Stimulated activated CD8-positive, alpha-beta memory T cell treated with anti-CD3 and anti-CD28 coated beads, Interleukin-7, amount 100 ng/mL, for 4 hours (primary cell): ENCODE data around the gene ITGA6.

Source experiments
- DNase-seq, 2 donors: peaks; one replicate each; pipeline ENCODE4 v3.0.0-alpha.2; 2020; ENCODE audit warnings: low read depth in 2 of 2

ITGA6 gene

GRCh38 chr2:172416447-172417058 is 10.8 kb upstream of the ITGA6 start:
- DNase-seq, result no peak

GRCh38 chr2:172420216-172420615 is 7.2 kb upstream of the ITGA6 start:
- DNase-seq, result no peak

GRCh38 chr2:172423160-172423559 is 4.2 kb upstream of the ITGA6 start:
- no peak for DNase-seq

- no peak for DNase-seq
These were observed 2.0 kb upstream of the ITGA6 start for GRCh38 chr2:172425336-172425735.

GRCh38 chr2:172426635-172427255 is 641 bp upstream of the ITGA6 start:
- DNase-seq, result no peak

GRCh38 chr2:172427990-172428831 is 825 bp downstream of the ITGA6 start:
- DNase-seq, result peak; percentile 43 to 52

GRCh38 chr2:172428832-172429210 is 1.4 kb downstream of the ITGA6 start:
- no peak for DNase-seq

- DNase-seq, result no peak
These were observed 2.0 kb downstream of the ITGA6 start for GRCh38 chr2:172429301-172429968.

- DNase-seq, result no peak
These were observed 2.6 kb downstream of the ITGA6 start for GRCh38 chr2:172430027-172430426.

GRCh38 chr2:172430678-172431077 is 3.3 kb downstream of the ITGA6 start:
- DNase-seq, result no peak

GRCh38 chr2:172431463-172431862 is 4.1 kb downstream of the ITGA6 start:
- no peak for DNase-seq

- DNase-seq, result no peak
These were observed 4.6 kb downstream of the ITGA6 start for GRCh38 chr2:172431993-172432392.

GRCh38 chr2:172433144-172433543 is 5.8 kb downstream of the ITGA6 start:
- DNase-seq, result no peak

- DNase-seq, result no peak
These were observed 7.6 kb downstream of the ITGA6 start for GRCh38 chr2:172434821-172435605.

GRCh38 chr2:172435606-172435911 is 8.2 kb downstream of the ITGA6 start:
- no peak for DNase-seq

GRCh38 chr2:172436889-172437288 is 9.5 kb downstream of the ITGA6 start:
- no peak for DNase-seq

- peak; percentile 47 to 65 for DNase-seq
These were observed 10.3 kb downstream of the ITGA6 start for GRCh38 chr2:172437419-172438341.

- no peak for DNase-seq
These were observed 11.5 kb downstream of the ITGA6 start for GRCh38 chr2:172438741-172439508.

- no peak for DNase-seq
These were observed 12.1 kb downstream of the ITGA6 start for GRCh38 chr2:172439509-172439860.

- DNase-seq, result no peak
These were observed 12.5 kb downstream of the ITGA6 start for GRCh38 chr2:172439911-172440310.
